ENCODE data around the gene CDK5R2. TPM values are rescaled to one million over a fixed set of nuclear protein-coding genes. Genes with fewer than 3 reads are reported as not detected.

Gene CDK5R2
- total RNA-seq, 1 donor from 2014 or later, result not detected

- no peak overlapping the region for H3K4me3 ChIP-seq
- H3K9me3 ChIP-seq (replicated peaks), result no peaks in the 10 kb centered on the region
- H3K4me1 ChIP-seq, result peaks cover 24% of the 10 kb centered on the region
- peaks cover 100% of the 10 kb centered on the region for H3K27me3 ChIP-seq (ENCODE audit: low read depth)
- intact Hi-C loops (cut with micrococcal nuclease), result no loop called here
- H3K27ac ChIP-seq (replicated peaks), result no peak overlapping the region
- TF ChIP-seq, protein P1, sequence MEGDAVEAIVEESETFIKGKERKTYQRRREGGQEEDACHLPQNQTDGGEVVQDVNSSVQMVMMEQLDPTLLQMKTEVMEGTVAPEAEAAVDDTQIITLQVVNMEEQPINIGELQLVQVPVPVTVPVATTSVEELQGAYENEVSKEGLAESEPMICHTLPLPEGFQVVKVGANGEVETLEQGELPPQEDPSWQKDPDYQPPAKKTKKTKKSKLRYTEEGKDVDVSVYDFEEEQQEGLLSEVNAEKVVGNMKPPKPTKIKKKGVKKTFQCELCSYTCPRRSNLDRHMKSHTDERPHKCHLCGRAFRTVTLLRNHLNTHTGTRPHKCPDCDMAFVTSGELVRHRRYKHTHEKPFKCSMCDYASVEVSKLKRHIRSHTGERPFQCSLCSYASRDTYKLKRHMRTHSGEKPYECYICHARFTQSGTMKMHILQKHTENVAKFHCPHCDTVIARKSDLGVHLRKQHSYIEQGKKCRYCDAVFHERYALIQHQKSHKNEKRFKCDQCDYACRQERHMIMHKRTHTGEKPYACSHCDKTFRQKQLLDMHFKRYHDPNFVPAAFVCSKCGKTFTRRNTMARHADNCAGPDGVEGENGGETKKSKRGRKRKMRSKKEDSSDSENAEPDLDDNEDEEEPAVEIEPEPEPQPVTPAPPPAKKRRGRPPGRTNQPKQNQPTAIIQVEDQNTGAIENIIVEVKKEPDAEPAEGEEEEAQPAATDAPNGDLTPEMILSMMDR (IDR thresholded peaks at IDR 0.05; ENCODE audit: borderline replicate concordance), result no peak
- H3K36me3 ChIP-seq, result no peaks in the 10 kb centered on the region
- no peak for DNase-seq
Measured at GRCh38 chr2:218958276-218958675, 1.2 kb upstream of the CDK5R2 start.

- peaks cover 24% of the 10 kb centered on the region for H3K4me1 ChIP-seq
- intact Hi-C loops (cut with micrococcal nuclease), result no loop called here
- H3K36me3 ChIP-seq, result no peaks in the 10 kb centered on the region
- TF ChIP-seq, protein P1 (IDR thresholded peaks at IDR 0.05; ENCODE audit: borderline replicate concordance), result no peak
- no peak overlapping the region for H3K27ac ChIP-seq (replicated peaks)
- no peak for DNase-seq
- H3K27me3 ChIP-seq (ENCODE audit: low read depth), result peaks cover 100% of the 10 kb centered on the region
- H3K9me3 ChIP-seq (replicated peaks), result no peaks in the 10 kb centered on the region
- H3K4me3 ChIP-seq, result peak overlapping the region; percentile 61
Measured at GRCh38 chr2:218959761-218960308, 369 bp downstream of the CDK5R2 start.

GRCh38 chr2:218960309-218961165, 1.1 kb downstream of the CDK5R2 start:
- Histone ChIP-seq H3K36me3 (no peaks in the 10 kb centered on the region), H3K27me3 (ENCODE audit: low read depth) (peaks cover 100% of the 10 kb centered on the region), H3K4me1 (peaks cover 24% of the 10 kb centered on the region), H3K4me3 (no peak overlapping the region), H3K9me3 (replicated peaks) (no peaks in the 10 kb centered on the region), H3K27ac (replicated peaks) (no peak overlapping the region)
- intact Hi-C loops (cut with micrococcal nuclease), result no loop called here
- DNase-seq, result no peak
- TF ChIP-seq, protein P1 (IDR thresholded peaks at IDR 0.05; ENCODE audit: borderline replicate concordance), result no peak

DNA sequence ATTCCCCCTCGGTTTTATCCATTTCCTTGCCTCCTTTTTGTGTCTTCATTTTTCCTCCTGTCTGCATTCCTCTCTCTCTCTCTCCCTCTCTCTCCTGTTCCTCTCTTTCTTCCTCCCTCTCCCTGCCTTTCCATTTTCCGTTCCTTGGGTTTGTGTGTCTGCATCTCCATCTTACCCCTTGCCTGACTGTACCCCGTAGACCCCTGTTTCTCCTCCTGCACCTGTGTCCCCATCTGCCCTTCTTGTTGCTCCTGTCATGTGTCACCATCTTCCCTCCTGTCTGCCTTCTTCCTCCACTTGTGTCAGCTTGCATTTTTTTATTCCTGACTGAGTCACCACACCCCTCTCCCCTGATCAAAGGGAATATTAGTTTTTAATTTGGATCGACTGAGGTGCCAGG, 1.8 kb downstream of the CDK5R2 start:
- H3K27me3 ChIP-seq (ENCODE audit: low read depth), result peaks cover 100% of the 10 kb centered on the region
- no peaks in the 10 kb centered on the region for H3K9me3 ChIP-seq (replicated peaks)
- intact Hi-C loops (cut with micrococcal nuclease), result no loop called here
- TF ChIP-seq, protein P1 (IDR thresholded peaks at IDR 0.05; ENCODE audit: borderline replicate concordance), result no peak
- no peak overlapping the region for H3K27ac ChIP-seq (replicated peaks)
- peaks cover 24% of the 10 kb centered on the region for H3K4me1 ChIP-seq
- no peak for DNase-seq
- H3K4me3 ChIP-seq, result no peak overlapping the region
- H3K36me3 ChIP-seq, result no peaks in the 10 kb centered on the region

DNA sequence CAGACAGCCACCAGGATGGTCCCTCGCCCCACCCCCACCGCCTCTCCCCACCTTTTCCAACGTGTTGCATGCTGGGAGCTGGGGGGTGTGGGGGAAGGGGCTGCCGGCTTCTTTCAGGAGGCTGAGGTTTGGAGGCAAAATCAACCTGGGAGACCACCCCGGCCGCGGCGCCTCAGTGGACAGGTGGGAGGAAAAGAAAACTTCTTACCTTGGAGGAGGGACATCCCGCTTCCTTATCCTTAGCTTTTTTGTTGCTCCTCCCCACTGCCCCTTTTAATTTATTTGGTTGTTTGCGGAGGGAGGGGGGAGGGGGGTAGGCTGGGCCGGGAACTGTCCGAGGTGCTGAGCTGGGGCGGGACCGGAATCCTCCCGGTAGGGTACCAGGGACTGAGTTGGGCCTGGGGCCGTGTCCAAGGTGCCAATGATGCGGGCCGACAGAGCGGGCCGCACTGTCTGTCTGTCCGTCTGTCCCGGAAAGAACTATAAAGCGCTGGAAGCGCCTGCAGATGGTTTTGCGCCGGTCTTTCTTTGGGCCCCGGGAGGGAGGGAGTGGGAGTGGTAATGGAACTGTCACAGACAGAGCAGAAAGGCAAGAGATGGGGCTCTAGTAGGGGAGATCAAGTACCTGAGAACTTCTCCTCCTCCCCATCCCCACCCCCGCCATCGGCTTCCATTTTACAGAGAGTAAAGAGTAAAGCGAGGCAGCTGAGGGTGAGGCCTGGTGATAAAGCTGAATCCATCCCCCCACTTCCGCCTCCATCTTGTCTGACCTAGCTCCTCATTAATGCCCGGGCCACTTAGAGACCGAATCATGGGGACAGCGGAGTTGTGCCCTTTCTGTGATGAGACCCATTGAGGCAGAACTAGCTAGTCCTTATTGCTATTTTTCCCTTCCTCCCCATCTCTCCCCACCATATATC, 2.4 kb downstream of the CDK5R2 start:
- DNase-seq, result no peak
- TF ChIP-seq, protein P1 (IDR thresholded peaks at IDR 0.05; ENCODE audit: borderline replicate concordance), result no peak
- no peaks in the 10 kb centered on the region for H3K36me3 ChIP-seq
- peaks cover 24% of the 10 kb centered on the region for H3K4me1 ChIP-seq
- no peak overlapping the region for H3K4me3 ChIP-seq
- H3K27ac ChIP-seq (replicated peaks), result no peak overlapping the region
- intact Hi-C loops (cut with micrococcal nuclease), result no loop called here
- no peaks in the 10 kb centered on the region for H3K9me3 ChIP-seq (replicated peaks)
- peaks cover 100% of the 10 kb centered on the region for H3K27me3 ChIP-seq (ENCODE audit: low read depth)
